Neural cell (in vitro differentiated cells): ENCODE data around the gene ATP7B. TPM values are rescaled to one million over a fixed set of nuclear protein-coding genes. Genes with fewer than 3 reads are reported as not detected.

Experiments
- H2AFZ ChIP-seq: fragments of 200-600, 300-800 bp; sonication (generic), shearing (Covaris generic); 2 replicates; pipeline ENCODE4 v1.6.0; 2014; ENCODE audit warnings: low read depth, mild to moderate bottlenecking, antibody characterized with exemption, low read length, moderate library complexity
- H3F3A ChIP-seq: fragments of 200-600 bp; shearing (Covaris generic); 2 replicates; pipeline ENCODE4 v1.6.1; 2016; ENCODE audit warnings: mild to moderate bottlenecking, moderate library complexity, mixed read lengths, antibody characterized with exemption, low read length; ENCODE audit not compliant: insufficient read depth, poor library complexity, severe bottlenecking
- H3K27ac ChIP-seq: fragments of 200-600, 300-800 bp; sonication (generic), shearing (Covaris generic); 2 replicates; pipeline ENCODE4 v1.5.1; 2014; ENCODE audit warnings: mild to moderate bottlenecking, low read length, moderate library complexity
- H3K27me3 ChIP-seq: fragments of 300-800, 200-600 bp; sonication (generic), shearing (Covaris generic); 2 replicates; pipeline ENCODE4 v1.6.0; 2014; ENCODE audit warnings: mild to moderate bottlenecking, low read depth, low read length, moderate library complexity; ENCODE audit not compliant: insufficient read depth
- H3K36me3 ChIP-seq: fragments of 300-800, 200-600 bp; sonication (generic), shearing (Covaris generic); 2 replicates; pipeline ENCODE4 v1.5.1; 2014; ENCODE audit warnings: mild to moderate bottlenecking, antibody characterized with exemption, low read length, moderate library complexity; ENCODE audit not compliant: insufficient read depth
- H3K4me2 ChIP-seq: fragments of 300-800, 200-600 bp; sonication (generic), shearing (Covaris generic); 2 replicates; pipeline ENCODE4 v1.6.0; 2014; ENCODE audit warnings: mild to moderate bottlenecking, low read length
- H3K4me3 ChIP-seq: fragments of 300-800, 200-600 bp; sonication (generic), shearing (Covaris generic); 2 replicates; pipeline ENCODE4 v1.5.1; 2014; ENCODE audit warnings: mild to moderate bottlenecking, low read length, moderate library complexity
- H3K79me2 ChIP-seq: fragments of 200-600 bp; shearing (Covaris generic); replicated peaks from 2 replicates; pipeline ENCODE4 v1.6.0; 2014; ENCODE audit warnings: mild to moderate bottlenecking, low read length, moderate library complexity; ENCODE audit not compliant: insufficient read depth
- H3K9ac ChIP-seq: fragments of 300-800, 200-600 bp; sonication (generic), shearing (Covaris generic); 2 replicates; pipeline ENCODE4 v1.6.1; 2016; ENCODE audit warnings: mild to moderate bottlenecking, low read length, mixed read lengths
- H3K9me2 ChIP-seq: fragments of 200-600 bp; shearing (Covaris generic); 2 replicates; pipeline ENCODE4 v1.6.1; 2016; ENCODE audit warnings: mild to moderate bottlenecking, low read length, mixed read lengths; ENCODE audit not compliant: insufficient read depth
- H3K9me3 ChIP-seq: fragments of 200-600, 300-800 bp; sonication (generic), shearing (Covaris generic); 2 replicates; pipeline ENCODE4 v1.6.1; 2016; ENCODE audit warnings: mild to moderate bottlenecking, mixed run types, low read length, moderate library complexity, mixed read lengths
- H4K20me1 ChIP-seq: fragments of 200-600 bp; shearing (Covaris generic); 2 replicates; pipeline ENCODE4 v1.6.1; 2016; ENCODE audit warnings: mild to moderate bottlenecking, mixed run types; ENCODE audit not compliant: insufficient read depth
- CTCF ChIP-seq: fragments of 450-650 bp; IDR thresholded peaks from 2 replicates; pipeline ENCODE4 v1.5.1; 2014; ENCODE audit warnings: antibody characterized with exemption, mild to moderate bottlenecking, moderate library complexity; ENCODE audit not compliant: poor library complexity, severe bottlenecking
- EP300 ChIP-seq: fragments of 450-650 bp; conservative IDR thresholded peaks from 2 replicates; pipeline ENCODE4 v1.6.1; 2014; ENCODE audit warnings: antibody characterized with exemption, mild to moderate bottlenecking, moderate library complexity; ENCODE audit not compliant: poor library complexity, severe bottlenecking
- EZH2 ChIP-seq: fragments of 200-600, 300-800 bp; shearing (Covaris generic), sonication (generic); IDR thresholded peaks from 2 replicates; pipeline ENCODE4 v1.6.1; 2014; ENCODE audit warnings: antibody characterized with exemption, low read length, borderline replicate concordance, mild to moderate bottlenecking; ENCODE audit not compliant: insufficient read depth, poor library complexity, severe bottlenecking
- MXI1 ChIP-seq: fragments of 450-650 bp; conservative IDR thresholded peaks from 2 replicates; pipeline ENCODE4 v1.6.1; 2014; ENCODE audit warnings: antibody characterized with exemption, mild to moderate bottlenecking; ENCODE audit not compliant: poor library complexity, severe bottlenecking
- POLR2AphosphoS5 ChIP-seq: IDR thresholded peaks from 2 replicates; pipeline ENCODE4 v1.6.1; 2012
- RAD21 ChIP-seq: fragments of 450-650 bp; conservative IDR thresholded peaks from 2 replicates; pipeline ENCODE4 v1.6.1; 2014; ENCODE audit warnings: antibody characterized with exemption, mild to moderate bottlenecking, moderate library complexity
- REST ChIP-seq: IDR thresholded peaks from 2 replicates; pipeline ENCODE4 v1.6.1; 2012; ENCODE audit warnings: borderline replicate concordance
- SMC3 ChIP-seq: fragments of 450-650 bp; conservative IDR thresholded peaks from 2 replicates; pipeline ENCODE4 v1.6.1; 2014; ENCODE audit warnings: antibody characterized with exemption, mild to moderate bottlenecking, moderate library complexity; ENCODE audit not compliant: poor library complexity
- TAF1 ChIP-seq: IDR thresholded peaks from 2 replicates; pipeline ENCODE4 v1.6.1; 2012; ENCODE audit warnings: low read depth
- polyA plus RNA-seq: library from polyadenylated mRNA; depleted of rRNA; stranded (reverse); fragments of >200 nt; gene quantifications from 2 replicates; pipeline ENCODE4 v1.2.3, GENCODE V29; 2014

Gene ATP7B
- polyA plus RNA-seq, 1 donor from 2014 or later, result 6.3 TPM

- TF ChIP-seq SMC3 (no peak), EZH2 (no peak), EP300 (no peak), RAD21 (no peak), TAF1 (no peak), POLR2AphosphoS5 (no peak), MXI1 (no peak), CTCF (no peak), REST (no peak)
- Histone ChIP-seq H3F3A (no peaks in the 10 kb centered on the region), H3K4me2 (no peak overlapping the region), H3K36me3 (no peaks in the 10 kb centered on the region), H3K4me3 (no peak overlapping the region), H2AFZ (no peak overlapping the region), H3K27ac (no peak overlapping the region), H3K79me2 (no peaks in the 10 kb centered on the region), H3K27me3 (no peaks in the 10 kb centered on the region), H3K9ac (no peak overlapping the region), H3K9me2 (no peaks in the 10 kb centered on the region), H3K9me3 (no peaks in the 10 kb centered on the region), H4K20me1 (no peaks in the 10 kb centered on the region)
Observed at GRCh38 chr13:51953347-51954195, 57.7 kb downstream of the ATP7B start.

GRCh38 chr13:51950722-51951121 is 60.5 kb downstream of the ATP7B start:
- H3K4me2 ChIP-seq, result no peak overlapping the region
- TF ChIP-seq TAF1 (no peak), REST (no peak), EP300 (no peak), RAD21 (no peak), EZH2 (no peak), SMC3 (no peak), MXI1 (no peak), CTCF (no peak), POLR2AphosphoS5 (no peak)
- no peaks in the 10 kb centered on the region for H3F3A ChIP-seq
- no peak overlapping the region for H3K9ac ChIP-seq
- no peak overlapping the region for H2AFZ ChIP-seq
- no peaks in the 10 kb centered on the region for H3K36me3 ChIP-seq
- no peak overlapping the region for H3K27ac ChIP-seq
- no peaks in the 10 kb centered on the region for H3K79me2 ChIP-seq
- H3K9me2 ChIP-seq, result no peaks in the 10 kb centered on the region
- no peaks in the 10 kb centered on the region for H3K27me3 ChIP-seq
- no peak overlapping the region for H3K4me3 ChIP-seq
- H4K20me1 ChIP-seq, result no peaks in the 10 kb centered on the region
- no peaks in the 10 kb centered on the region for H3K9me3 ChIP-seq
